ENCODE data around the gene UBE2QL1.

- TF ChIP-seq CTCF (IDR thresholded peaks at IDR 0.05) (no peak), POLR2A (IDR thresholded peaks at IDR 0.05) (no peak)
Measured at GRCh38 chr5:6505416-6505755, 56.7 kb downstream of the UBE2QL1 start.
